Uterus (tissue), 2 donors: Measurements from ENCODE around the gene LOC128125822.

Experiments used
- CTCF ChIP-seq, 4 experiments: fragments of 200-600 bp in 2 of 4; fragments of 450-650 bp in 2 of 4; sonication (generic) in 2 of 4; IDR thresholded peaks; one replicate each; pipeline ENCODE4 v1.5.1; 2016 to 2019; ENCODE audit warnings: antibody characterized with exemption in 4 of 4, mild to moderate bottlenecking in 2 of 4, moderate library complexity in 1 of 4
- POLR2A ChIP-seq, 2 donors: fragments of 450-650 bp; IDR thresholded peaks; one replicate each; pipeline ENCODE4 v1.6.1; 2016; ENCODE audit warnings: antibody characterized with exemption in 2 of 2, mild to moderate bottlenecking in 1 of 2, moderate library complexity in 1 of 2

GRCh38 chr6:63529498-63529897 is 42.8 kb upstream of the LOC128125822 start:
- no peak for TF ChIP-seq CTCF (IDR thresholded peaks at IDR 0.05)
- TF ChIP-seq POLR2A (IDR thresholded peaks at IDR 0.05): no peak
